SK-N-MC (cell line): Measurements from ENCODE around the gene C1orf185.

ENCODE experiments used
- EZH2 ChIP-seq: fragments of 200-600 bp; sonication (generic); IDR thresholded peaks from one replicate; pipeline ENCODE4 v1.6.1; 2017; ENCODE audit warnings: antibody characterized with exemption
- POLR2AphosphoS5 ChIP-seq: IDR thresholded peaks from 2 replicates; pipeline ENCODE4 v1.6.1; 2012; ENCODE audit warnings: mild to moderate bottlenecking, low read depth, low read length, borderline replicate concordance

GRCh38 chr1:51172811-51173210 lies 70.8 kb downstream of the C1orf185 start:
- TF ChIP-seq POLR2AphosphoS5, result no peak
- no peak for TF ChIP-seq EZH2
